Upper lobe of right lung (tissue), 1 donor: ENCODE results near the gene DNMBP. TPM values are rescaled to one million over a fixed set of nuclear protein-coding genes. Genes with fewer than 3 reads are reported as not detected.
"Not testable (repeated sequence)": the region's sequence is repeated elsewhere in the genome, so short reads cannot be mapped to it uniquely, and the experiment has no call there.

Source experiments
- ATAC-seq: fragments of 200-7000 bp; cut with Tn5 transposase; one replicate; pipeline ENCODE4 v1.9.1; 2020; ENCODE audit warnings: mild to moderate bottlenecking, moderate library complexity
- DNase-seq: peaks from one replicate; pipeline ENCODE4 v3.0.0-alpha.2; 2020
- H3K27ac ChIP-seq: fragments of 200-600 bp; one replicate; pipeline ENCODE4 v1.8.0; 2022
- H3K27me3 ChIP-seq: fragments of 200-600 bp; one replicate; pipeline ENCODE4 v1.8.0; 2022; ENCODE audit warnings: mild to moderate bottlenecking
- H3K36me3 ChIP-seq: fragments of 200-600 bp; one replicate; pipeline ENCODE4 v1.8.0; 2022
- H3K4me1 ChIP-seq: fragments of 200-600 bp; one replicate; pipeline ENCODE4 v1.8.0; 2022
- H3K4me3 ChIP-seq: fragments of 200-600 bp; one replicate; pipeline ENCODE4 v1.8.0; 2022; ENCODE audit warnings: mild to moderate bottlenecking
- H3K9me3 ChIP-seq: fragments of 200-600 bp; one replicate; pipeline ENCODE4 v1.8.0; 2022
- intact Hi-C: fragments of 100-400 bp; cut with DNase I; formaldehyde crosslinking; loops from one replicate; pipeline ENCODE4 v1.11.0; 2022
- total RNA-seq: library from RNA; stranded (reverse); fragmentation: NEBNext Ultra II Directional; extraction: Animal tissue kit (Norgen Biotek cat#: 25700); gene quantifications from one replicate; pipeline ENCODE4 v1.2.1, GENCODE V29; 2021
- TF ChIP-seq, protein P1 (sequence below): fragments of 200-600 bp; IDR thresholded peaks from one replicate; pipeline ENCODE4 v1.8.0; 2022; ENCODE audit warnings: antibody characterized with exemption
- donor health status: DM: no; HTN: yes; CAD: no; lungs with severe emphysema.

Gene DNMBP
- total RNA-seq, 1 donor from 2014 or later = 12.5 TPM

DNA sequence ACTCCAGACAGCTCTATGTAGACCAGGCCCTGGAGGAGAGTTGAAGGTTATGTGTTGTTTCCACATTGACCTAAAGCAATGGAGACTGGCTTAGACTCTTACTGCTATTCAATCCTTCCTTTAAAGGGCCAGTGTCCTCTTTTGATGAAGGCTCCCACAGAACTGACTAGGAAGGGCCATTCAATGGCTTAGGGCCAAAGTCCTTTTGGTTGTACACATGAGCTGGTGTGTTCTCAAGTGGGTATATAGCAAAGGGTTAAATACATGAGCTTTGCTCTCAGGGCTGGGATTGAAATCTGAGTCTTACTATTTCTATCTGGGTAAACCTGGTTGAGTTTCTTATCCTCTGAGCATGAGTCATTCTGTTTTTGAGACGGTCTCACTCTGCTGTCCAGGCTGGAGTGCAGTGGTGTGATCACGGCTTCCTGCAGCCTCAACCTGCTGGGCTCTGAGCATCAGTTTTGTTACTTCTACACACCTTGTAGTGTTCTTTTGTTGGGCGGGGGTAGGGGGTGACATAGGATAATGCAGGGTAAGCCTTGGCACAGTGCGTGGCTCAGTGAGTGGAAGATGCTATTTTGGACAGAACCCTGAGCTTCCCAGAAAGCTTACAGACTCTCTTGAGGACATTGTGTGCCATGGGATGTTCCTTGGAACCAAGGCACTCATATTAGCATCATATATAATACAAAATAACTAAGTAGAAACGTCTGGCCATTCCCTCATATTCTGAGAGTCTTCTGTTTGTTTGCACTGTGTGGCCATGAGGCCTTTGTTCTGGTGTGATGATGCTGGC lies 137.2 kb downstream of the DNMBP start:
- TF ChIP-seq, protein P1, sequence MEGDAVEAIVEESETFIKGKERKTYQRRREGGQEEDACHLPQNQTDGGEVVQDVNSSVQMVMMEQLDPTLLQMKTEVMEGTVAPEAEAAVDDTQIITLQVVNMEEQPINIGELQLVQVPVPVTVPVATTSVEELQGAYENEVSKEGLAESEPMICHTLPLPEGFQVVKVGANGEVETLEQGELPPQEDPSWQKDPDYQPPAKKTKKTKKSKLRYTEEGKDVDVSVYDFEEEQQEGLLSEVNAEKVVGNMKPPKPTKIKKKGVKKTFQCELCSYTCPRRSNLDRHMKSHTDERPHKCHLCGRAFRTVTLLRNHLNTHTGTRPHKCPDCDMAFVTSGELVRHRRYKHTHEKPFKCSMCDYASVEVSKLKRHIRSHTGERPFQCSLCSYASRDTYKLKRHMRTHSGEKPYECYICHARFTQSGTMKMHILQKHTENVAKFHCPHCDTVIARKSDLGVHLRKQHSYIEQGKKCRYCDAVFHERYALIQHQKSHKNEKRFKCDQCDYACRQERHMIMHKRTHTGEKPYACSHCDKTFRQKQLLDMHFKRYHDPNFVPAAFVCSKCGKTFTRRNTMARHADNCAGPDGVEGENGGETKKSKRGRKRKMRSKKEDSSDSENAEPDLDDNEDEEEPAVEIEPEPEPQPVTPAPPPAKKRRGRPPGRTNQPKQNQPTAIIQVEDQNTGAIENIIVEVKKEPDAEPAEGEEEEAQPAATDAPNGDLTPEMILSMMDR = no peak
- Histone ChIP-seq H3K27ac (no peak overlapping the region), H3K36me3 (peaks cover 23% of the 10 kb centered on the region), H3K9me3 (no peaks in the 10 kb centered on the region), H3K27me3 (peaks cover 7% of the 10 kb centered on the region), H3K4me3 (no peak overlapping the region), H3K4me1 (no peaks in the 10 kb centered on the region)
- intact Hi-C loops = no loop called here
- DNase-seq (no peak), ATAC-seq (no peak)

DNA sequence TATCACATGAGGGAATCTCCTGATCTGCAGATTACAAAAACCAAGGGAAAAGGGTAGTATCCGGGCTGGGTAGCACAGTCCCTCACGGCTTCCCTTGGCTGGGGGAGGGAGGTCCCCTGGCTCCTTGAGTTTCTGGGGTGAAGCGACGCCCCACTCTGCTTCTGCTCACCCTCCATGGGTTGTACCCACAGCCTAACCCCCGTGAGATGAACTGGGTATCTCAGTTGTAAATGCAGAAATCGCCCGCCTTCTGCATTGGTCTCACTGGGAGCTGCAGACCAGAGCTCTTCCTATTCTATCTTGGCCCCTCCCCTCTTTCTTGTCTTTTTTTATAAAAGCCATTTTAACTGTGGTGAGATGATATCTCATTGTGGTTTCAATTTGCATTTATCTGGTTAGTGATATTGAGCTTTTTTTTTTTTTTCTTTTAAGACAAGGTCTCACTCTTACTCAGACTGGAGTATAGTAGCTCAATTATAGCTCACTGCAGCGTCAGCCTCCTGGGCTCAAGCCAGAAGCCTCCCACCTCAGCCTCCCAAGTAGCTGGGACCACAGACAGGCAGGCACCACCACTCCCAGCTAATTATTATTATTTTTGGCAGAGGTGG lies 139.5 kb downstream of the DNMBP start:
- TF ChIP-seq, protein P1 = no peak

DNA sequence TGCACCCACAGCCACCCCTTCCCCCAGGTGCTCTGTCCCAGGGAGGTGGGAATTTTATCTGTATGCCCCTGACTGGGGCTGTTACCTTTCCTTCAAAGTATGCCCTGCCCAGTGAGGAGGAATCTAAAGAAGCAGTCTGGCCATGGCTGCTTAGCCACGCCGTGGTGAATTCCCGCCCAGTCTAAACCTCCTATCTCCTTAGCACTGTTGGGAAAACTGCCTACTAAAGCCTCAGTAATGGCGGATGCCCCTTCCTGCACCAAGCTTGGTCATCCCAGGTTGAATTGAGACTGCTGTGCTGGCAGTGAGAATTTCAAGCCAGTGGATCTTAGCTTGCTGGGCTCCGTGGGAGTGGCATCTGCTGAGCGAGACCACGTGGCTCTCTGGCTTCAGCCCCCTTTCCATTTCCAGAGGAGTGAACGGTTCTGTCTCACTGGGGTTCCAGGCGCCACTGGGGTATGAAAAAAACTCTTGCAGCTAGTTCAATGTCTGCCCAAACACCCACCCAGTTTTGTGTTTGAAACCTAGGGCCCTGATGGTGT lies 140.1 kb downstream of the DNMBP start:
- H3K36me3 ChIP-seq = no peaks in the 10 kb centered on the region
- intact Hi-C loops = no loop called here
- no peak for DNase-seq
- H3K27ac ChIP-seq = no peak overlapping the region
- no peak overlapping the region for H3K4me3 ChIP-seq
- H3K4me1 ChIP-seq = no peaks in the 10 kb centered on the region
- no peaks in the 10 kb centered on the region for H3K9me3 ChIP-seq
- TF ChIP-seq, protein P1 = no peak
- no peak for ATAC-seq
- peaks cover 7% of the 10 kb centered on the region for H3K27me3 ChIP-seq

More for the DNA sequence above, 139.5 kb downstream of the DNMBP start:
- ATAC-seq (no peak), DNase-seq (no peak)
- H3K9me3 ChIP-seq = no peaks in the 10 kb centered on the region
- H3K4me1 ChIP-seq = no peaks in the 10 kb centered on the region
- peaks cover 7% of the 10 kb centered on the region for H3K27me3 ChIP-seq
- peaks cover 2% of the 10 kb centered on the region for H3K36me3 ChIP-seq
- H3K4me3 ChIP-seq = no peak overlapping the region
- intact Hi-C loops = no loop called here
- H3K27ac ChIP-seq = no peak overlapping the region

DNA sequence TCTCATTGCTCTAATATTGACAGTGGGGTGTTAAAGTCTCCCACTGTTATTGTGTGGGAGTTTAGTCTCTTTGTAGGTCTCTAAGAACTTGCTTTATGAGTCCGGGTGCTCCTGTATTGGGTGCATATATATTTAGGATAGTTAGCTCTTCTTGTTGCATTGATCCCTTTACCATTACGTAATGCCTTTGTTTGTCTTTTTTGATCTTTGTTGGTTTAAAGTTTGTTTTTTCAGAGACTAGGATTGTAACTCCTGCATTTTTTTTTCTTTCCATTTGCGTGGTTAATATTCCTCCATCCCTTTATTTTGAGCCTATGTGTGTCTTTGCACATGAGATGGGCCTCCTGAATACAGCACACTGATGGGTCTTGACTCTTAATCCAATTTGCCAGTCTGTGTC lies 142.5 kb downstream of the DNMBP start:
- H3K4me1 ChIP-seq, H3K36me3 ChIP-seq, DNase-seq, H3K27ac ChIP-seq, H3K27me3 ChIP-seq, intact Hi-C loops, H3K9me3 ChIP-seq, ATAC-seq, H3K4me3 ChIP-seq: not testable (repeated sequence)

DNA sequence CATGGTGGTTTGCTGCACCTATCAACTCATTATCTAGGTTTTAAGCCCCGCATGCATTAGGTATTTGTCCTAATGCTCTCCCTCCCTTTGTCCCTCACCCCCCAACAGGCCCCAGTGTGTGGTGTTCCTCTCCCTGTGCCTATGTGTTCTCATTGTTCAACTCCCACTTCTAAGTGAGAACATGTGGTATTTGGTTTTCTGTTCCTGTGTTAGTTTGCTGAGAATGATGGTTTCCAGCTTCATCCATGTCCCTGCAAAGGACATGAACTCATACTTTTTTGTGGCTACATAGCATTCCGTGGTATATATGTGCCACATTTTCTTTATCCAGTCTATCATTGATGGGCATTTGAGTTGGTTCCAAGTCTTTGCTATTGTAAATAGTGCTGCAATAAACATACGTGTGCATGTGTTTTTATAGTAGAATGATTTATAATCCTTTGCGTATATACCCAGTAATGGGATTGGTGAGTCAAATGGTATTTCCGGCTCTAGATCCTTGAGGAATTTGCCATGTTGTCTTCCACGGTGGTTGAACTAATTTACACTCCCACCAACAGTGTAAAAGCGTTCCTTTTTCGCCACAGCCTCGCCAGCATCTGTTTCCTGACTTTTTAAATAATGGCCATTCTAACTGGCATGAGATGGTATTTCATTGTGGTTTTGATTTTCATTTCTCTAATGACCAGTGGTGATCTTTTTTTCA lies 146.1 kb downstream of the DNMBP start:
- H3K36me3 ChIP-seq, intact Hi-C loops, H3K27me3 ChIP-seq: not testable (repeated sequence)

DNA sequence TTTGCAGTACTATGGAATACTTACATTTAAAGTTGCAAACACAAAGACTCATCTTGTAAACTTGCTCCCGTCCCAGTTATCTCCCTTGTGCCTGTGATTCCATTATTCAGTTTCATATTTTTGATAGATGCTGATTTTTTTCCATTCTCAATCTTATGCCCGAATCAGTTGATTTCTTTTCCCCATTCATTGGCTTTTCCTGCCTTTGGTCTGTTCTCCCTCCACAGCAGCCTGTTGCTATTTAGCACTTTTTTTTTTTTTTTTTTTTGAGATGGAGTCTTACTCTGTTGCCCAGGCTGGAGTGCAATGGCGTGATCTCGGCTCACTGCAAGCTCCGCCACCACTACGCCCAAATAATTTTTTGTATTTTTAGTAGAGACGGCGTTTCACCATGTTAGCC lies 149.3 kb downstream of the DNMBP start:
- Histone ChIP-seq H3K4me3 (no peak overlapping the region), H3K9me3 (no peaks in the 10 kb centered on the region), H3K27ac (no peak overlapping the region), H3K4me1 (no peaks in the 10 kb centered on the region), H3K36me3 (no peaks in the 10 kb centered on the region), H3K27me3 (no peaks in the 10 kb centered on the region)
- intact Hi-C loops = no loop called here
- TF ChIP-seq, protein P1 = no peak
- no peak for ATAC-seq
- DNase-seq = no peak

More for the DNA sequence above, 146.1 kb downstream of the DNMBP start:
- not testable (repeated sequence) for H3K4me1 ChIP-seq, ATAC-seq, H3K9me3 ChIP-seq, DNase-seq, H3K27ac ChIP-seq, H3K4me3 ChIP-seq
